ENCODE data around the gene IL17REL. TPM values are rescaled to one million over a fixed set of nuclear protein-coding genes. Genes with fewer than 3 reads are reported as not detected.
"Not testable (repeated sequence)": the region's sequence is repeated elsewhere in the genome, so short reads cannot be mapped to it uniquely, and the experiment has no call there.

IL17REL gene
- total RNA-seq, 1 experiment from 2014 or later: 0.24 TPM

DNA sequence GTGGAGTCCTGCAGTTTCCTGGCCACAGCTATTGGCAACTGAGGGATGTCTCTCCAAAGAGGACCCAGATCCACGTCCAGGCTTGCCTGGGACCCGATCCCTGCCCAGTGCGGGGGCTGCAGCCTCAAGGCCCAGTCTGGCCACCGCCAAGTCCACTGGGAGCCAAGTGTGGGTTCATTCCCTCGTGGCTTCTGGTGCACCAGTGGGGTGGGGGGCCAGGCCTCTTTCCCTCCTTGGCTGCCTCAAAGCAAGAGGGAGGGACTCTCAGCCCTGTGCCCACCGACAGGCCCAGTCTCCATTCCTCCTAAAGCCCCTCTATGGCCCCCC lies 65.3 kb downstream of the IL17REL start:
- Mint-ChIP-seq H3K4me3 (no peak overlapping the region), H3K27ac (no peak overlapping the region), H3K9me3 (no peaks in the 10 kb centered on the region), H3K36me3 (no peaks in the 10 kb centered on the region), H3K4me1 (peaks cover 8% of the 10 kb centered on the region), H3K27me3 (ENCODE audit: low read depth) (no peaks in the 10 kb centered on the region)
- POLR2A ChIA-PET: no interaction called here
- DNase-seq (ENCODE audit: low spot score) (no peak), ATAC-seq (no peak)
- TF ChIP-seq NR1H2 (CRISPR knock-in tag; IDR thresholded peaks at IDR 0.05): no peak
- TF ChIP-seq NFATC4 (CRISPR knock-in tag; IDR thresholded peaks at IDR 0.05): no peak
- TF ChIP-seq NR3C1 (CRISPR knock-in tag; conservative IDR thresholded peaks at IDR 0.05; ENCODE audit: low read depth): no peak
- TF ChIP-seq NFYB (CRISPR knock-in tag; conservative IDR thresholded peaks at IDR 0.05; ENCODE audit: low read depth): no peak
- no peak for TF ChIP-seq PRDM15 (CRISPR knock-in tag; IDR thresholded peaks at IDR 0.05)
- no peak for TF ChIP-seq TP53 (CRISPR knock-in tag; IDR thresholded peaks at IDR 0.05)
- TF ChIP-seq GTF2I (CRISPR knock-in tag; conservative IDR thresholded peaks at IDR 0.05): no peak
- TF ChIP-seq MXD4 (CRISPR knock-in tag; IDR thresholded peaks at IDR 0.05; ENCODE audit: borderline replicate concordance): no peak
- no peak for TF ChIP-seq E2F4 (CRISPR knock-in tag; IDR thresholded peaks at IDR 0.05; ENCODE audit: borderline replicate concordance, low read depth)
- no peak for TF ChIP-seq ZNF416 (CRISPR knock-in tag; IDR thresholded peaks at IDR 0.05)
- CTCF ChIA-PET: interaction anchor here (1.2 to 2.3 kb wide), 4 partner anchors 12 to 83 kb away, joined by 4 to 11 read pairs (median 8); no protein-coding TSS in a partner anchor

- peaks cover 8% of the 10 kb centered on the region for H3K4me1 Mint-ChIP-seq
- ATAC-seq (no peak; the same call in 1 of the 2 replicates), DNase-seq (ENCODE audit: low spot score) (no peak)
- no peaks in the 10 kb centered on the region for H3K9me3 Mint-ChIP-seq
- H3K4me3 Mint-ChIP-seq: no peak overlapping the region
- no peak for TF ChIP-seq EMX1 (CRISPR knock-in tag; IDR thresholded peaks at IDR 0.05)
- peak; percentile 46 for TF ChIP-seq ZNF423 (CRISPR knock-in tag; IDR thresholded peaks at IDR 0.05)
- no peak for TF ChIP-seq AR (CRISPR knock-in tag; IDR thresholded peaks at IDR 0.05)
- TF ChIP-seq SOX15 (CRISPR knock-in tag; IDR thresholded peaks at IDR 0.05): no peak
- ChIA-PET POLR2A (interaction anchor here (1.0 kb wide), 1 partner anchor 11 kb away, joined by 4 read pairs; no protein-coding TSS in a partner anchor), CTCF (interaction anchor here (0.6 to 2.3 kb wide), 6 partner anchors 13 to 83 kb away, joined by 3 to 11 read pairs (median 4); no protein-coding TSS in a partner anchor)
- no peaks in the 10 kb centered on the region for H3K36me3 Mint-ChIP-seq
- no peaks in the 10 kb centered on the region for H3K27me3 Mint-ChIP-seq (ENCODE audit: low read depth)
- H3K27ac Mint-ChIP-seq: no peak overlapping the region
Observed at GRCh38 chr22:49946612-49947295, 65.8 kb downstream of the IL17REL start.

DNA sequence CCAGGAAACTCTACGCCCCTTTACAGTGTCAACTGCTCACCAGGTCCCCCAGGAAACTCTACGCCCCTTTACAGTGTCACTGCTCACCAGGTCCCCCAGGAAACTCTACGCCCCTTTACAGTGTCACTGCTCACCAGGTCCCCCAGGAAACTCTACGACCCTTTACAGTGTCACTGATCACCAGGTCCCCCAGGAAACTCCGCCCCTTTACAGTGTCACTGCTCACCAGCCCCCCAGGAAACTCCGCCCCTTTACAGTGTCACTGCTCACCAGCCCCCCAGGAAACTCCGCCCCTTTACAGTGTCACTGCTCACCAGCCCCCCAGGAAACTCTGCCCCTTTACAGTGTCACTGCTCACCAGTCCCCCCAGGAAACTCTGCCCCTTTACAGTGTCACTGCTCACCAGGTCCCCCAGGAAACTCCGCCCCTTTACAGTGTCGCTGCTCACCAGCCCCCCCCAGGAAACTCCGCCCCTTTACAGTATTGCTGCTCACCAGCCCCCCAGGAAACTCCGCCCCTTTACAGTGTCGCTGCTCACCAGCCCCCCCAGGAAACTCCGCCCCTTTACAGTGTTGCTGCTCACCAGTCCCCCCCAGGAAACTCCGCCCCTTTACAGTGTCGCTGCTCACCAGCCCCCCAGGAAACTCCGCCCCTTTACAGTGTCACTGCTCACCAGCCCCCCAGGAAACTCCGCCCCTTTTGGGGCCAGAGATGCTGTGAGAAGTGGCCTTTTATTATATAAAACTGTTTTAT lies 67.3 kb downstream of the IL17REL start:
- DNase-seq (ENCODE audit: low spot score); ATAC-seq; POLR2A ChIA-PET; H3K27ac Mint-ChIP-seq; H3K36me3 Mint-ChIP-seq; H3K9me3 Mint-ChIP-seq; H3K4me3 Mint-ChIP-seq; H3K27me3 Mint-ChIP-seq (ENCODE audit: low read depth); H3K4me1 Mint-ChIP-seq: not testable (repeated sequence)
- CTCF ChIA-PET: interaction anchor here (0.6 kb wide), 1 partner anchor 688 kb away, joined by 3 read pairs; no protein-coding TSS in a partner anchor

Small RNAs within 50 kb of the gene (microRNA-seq; reads per million reads assigned to microRNA genes)
- gene MIR6821 (ENCODE audit: borderline number of aligned reads): 4.2 reads per million, percentile 9 among the genes with 10 or more reads in this experiment

Other genes starting within 250 kb of the IL17REL start
- 36.4 to 37.9 TPM (median 36.6 TPM) in 3 replicates for gene BRD1, start 184.9 kb downstream of the IL17REL start, total RNA-seq (2021)
- gene ZBED4, start 158.9 kb downstream of the IL17REL start, total RNA-seq (2021): 24.7 to 29.2 TPM (median 24.8 TPM) in 3 replicates
- gene ALG12, start 94.3 kb downstream of the IL17REL start, total RNA-seq (2021): 26.5 to 29.2 TPM (median 26.7 TPM) in 3 replicates
- gene CRELD2, start 94.1 kb downstream of the IL17REL start, total RNA-seq (2021): 34.9 to 42.8 TPM (median 35.2 TPM) in 3 replicates
- 42.9 to 45.7 TPM (median 44.3 TPM) in 3 replicates for gene PIM3, start 52.0 kb downstream of the IL17REL start, total RNA-seq (2021)
- gene TTLL8, start 45.5 kb upstream of the IL17REL start, total RNA-seq (2021): 0.30 TPM in 1 of 3 replicates, not detected in the others
- 0.13 to 0.16 TPM (median 0.16 TPM) in 3 replicates for gene MLC1, start 72.7 kb upstream of the IL17REL start, total RNA-seq (2021)
- gene MOV10L1, start 77.2 kb upstream of the IL17REL start, total RNA-seq (2021): not detected in 3 replicates
- gene PANX2, start 158.0 kb upstream of the IL17REL start, total RNA-seq (2021): 10.2 to 10.7 TPM (median 10.3 TPM) in 3 replicates
- gene TRABD, start 173.1 kb upstream of the IL17REL start, total RNA-seq (2021): 79.9 to 90.4 TPM (median 81.3 TPM) in 3 replicates
- 27.0 to 29.8 TPM (median 28.8 TPM) in 3 replicates for gene SELENOO, start 188.2 kb upstream of the IL17REL start, total RNA-seq (2021)
- gene TUBGCP6, start 232.3 kb upstream of the IL17REL start, total RNA-seq (2021): 36.3 to 45.4 TPM (median 40.8 TPM) in 3 replicates
- gene HDAC10, start 238.5 kb upstream of the IL17REL start, total RNA-seq (2021): 31.9 to 40.9 TPM (median 38.2 TPM) in 3 replicates
- gene MAPK12, start 248.9 kb upstream of the IL17REL start, total RNA-seq (2021): 26.9 to 31.0 TPM (median 28.8 TPM) in 3 replicates

Data from WTC11 (cell line).